HG03521 (cell line): ENCODE data around the gene CHKB.
"Not testable (repeated sequence)": the region's sequence is repeated elsewhere in the genome, so short reads cannot be mapped to it uniquely, and the experiment has no call there.

ENCODE experiments used
- ATAC-seq: cut with Tn5 transposase; IDR thresholded peaks from one replicate; pipeline ENCODE4 v1.9.1; 2021; ENCODE audit warnings: mild to moderate bottlenecking, moderate library complexity; ENCODE audit not compliant: unreplicated experiment

CHKB gene

DNA sequence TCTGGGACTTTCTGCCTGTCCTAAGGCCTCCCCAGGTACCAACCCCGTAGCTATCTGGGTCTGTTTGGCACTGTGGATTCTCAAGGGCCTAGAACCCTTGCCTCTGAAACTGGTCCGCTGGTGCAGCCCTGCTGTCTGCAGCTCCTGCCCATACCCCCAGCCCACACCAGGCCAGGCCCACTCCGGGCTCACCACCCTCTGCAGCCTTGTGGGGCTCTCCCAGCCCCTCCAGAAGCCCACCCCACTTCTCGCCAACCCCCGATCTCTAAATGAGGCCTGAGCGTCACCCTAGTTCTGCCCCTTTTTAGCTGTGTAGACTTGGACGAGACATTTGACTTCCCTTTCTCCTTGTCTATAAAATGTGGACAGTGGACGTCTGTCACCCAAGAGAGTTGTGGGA is 32.3 kb downstream of the CHKB start:
- no peak for ATAC-seq

DNA sequence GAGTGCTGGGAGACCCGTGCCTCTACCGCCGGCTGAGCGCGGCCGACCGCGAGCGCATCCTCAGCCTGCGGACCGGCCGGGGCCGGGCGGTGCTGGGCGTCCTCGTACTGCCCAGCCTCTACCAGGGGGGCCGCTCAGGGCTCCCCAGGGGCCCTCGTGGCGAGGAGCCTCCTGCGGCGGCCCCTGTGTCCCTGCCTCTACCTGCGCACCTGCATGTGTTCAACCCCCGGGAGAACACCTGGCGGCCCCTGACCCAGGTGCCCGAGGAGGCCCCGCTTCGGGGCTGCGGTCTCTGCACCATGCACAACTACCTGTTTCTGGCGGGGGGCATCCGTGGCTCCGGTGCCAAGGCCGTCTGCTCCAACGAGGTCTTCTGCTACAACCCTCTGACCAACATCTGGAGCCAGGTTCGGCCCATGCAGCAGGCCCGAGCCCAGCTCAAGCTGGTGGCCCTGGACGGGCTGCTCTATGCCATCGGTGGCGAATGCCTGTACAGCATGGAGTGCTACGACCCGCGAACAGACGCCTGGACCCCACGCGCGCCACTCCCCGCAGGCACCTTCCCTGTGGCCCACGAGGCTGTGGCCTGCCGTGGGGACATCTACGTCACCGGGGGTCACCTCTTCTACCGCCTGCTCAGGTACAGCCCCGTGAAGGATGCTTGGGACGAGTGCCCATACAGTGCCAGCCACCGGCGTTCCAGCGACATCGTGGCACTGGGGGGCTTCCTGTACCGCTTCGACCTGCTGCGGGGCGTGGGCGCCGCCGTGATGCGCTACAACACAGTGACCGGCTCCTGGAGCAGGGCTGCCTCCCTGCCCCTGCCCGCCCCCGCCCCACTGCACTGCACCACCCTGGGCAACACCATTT is 33.5 kb downstream of the CHKB start:
- ATAC-seq: no peak

DNA sequence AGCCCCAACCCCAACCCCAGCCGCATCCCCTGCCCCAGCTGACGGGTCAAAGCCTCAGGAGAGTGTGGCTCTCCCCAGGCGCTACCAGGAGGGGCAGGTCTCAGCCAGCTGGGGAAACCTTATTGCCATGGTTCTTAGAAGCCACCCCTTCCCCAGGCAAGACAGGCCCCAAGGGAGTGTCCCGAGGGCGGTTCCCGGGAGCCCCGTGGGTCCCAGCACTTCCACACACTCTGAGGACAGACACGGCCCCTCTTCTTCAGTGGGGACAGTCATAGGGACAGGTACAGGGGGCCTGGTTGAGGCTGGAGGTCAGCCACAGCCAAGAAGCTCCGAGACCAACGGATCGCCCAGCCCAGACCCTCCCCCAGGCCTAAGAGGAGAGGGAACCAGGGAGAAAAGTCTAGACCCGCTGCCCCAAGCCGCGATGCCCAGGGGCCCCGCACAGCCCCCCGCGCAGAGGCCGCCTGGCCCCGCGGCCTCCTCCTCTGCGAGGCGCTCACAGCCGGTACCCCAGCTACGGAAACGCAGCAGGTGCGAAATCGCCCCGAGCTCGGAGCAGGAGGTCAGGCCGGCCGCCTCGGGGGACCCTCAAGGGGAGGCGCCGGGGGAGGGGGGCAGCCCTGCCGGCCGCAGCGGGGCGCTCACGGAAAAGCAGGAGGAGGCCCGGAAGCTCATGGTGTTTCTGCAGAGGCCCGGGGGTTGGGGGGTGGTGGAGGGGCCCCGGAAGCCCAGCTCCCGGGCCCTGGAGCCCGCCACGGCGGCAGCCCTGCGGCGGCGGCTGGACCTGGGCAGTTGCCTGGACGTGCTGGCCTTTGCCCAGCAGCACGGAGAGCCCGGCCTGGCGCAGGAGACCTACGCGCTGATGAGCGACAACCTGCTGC is 34.4 kb downstream of the CHKB start:
- ATAC-seq: no peak

DNA sequence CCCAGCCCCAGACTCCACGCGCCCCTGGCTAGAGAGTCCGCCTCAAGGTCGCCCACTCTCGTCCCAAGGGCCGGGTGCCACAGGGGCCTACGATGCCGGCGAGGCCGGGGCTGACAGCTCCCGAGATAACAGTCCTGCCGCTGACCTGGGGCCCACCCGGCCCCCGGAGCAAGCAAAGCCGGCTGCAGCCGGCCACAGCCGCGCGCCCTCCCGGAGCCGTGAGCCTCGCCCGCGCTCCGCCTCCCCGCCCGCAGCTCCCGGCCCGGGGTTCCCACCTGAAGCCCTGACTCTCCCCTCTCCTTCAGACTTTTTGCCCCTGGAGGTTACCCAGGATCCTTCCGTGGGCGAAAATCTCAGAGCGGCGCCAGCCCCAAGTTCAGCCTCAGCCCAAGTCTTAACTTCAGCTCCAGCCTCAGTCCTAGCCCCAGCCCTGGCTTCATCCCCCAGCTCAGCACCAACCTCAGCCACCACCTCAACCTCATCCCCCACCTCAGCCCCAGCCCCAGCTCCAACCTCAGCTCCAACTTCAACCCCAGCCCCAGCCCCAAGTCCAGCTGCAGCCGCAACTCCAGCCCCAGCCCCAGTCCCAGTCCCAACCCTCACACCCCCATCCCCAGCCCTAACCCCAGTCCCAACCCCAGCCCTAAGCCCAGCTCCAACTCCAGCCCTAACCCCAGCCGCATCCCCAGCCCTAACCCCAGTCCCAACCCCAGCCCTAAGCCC is 35.2 kb downstream of the CHKB start:
- ATAC-seq: no peak

DNA sequence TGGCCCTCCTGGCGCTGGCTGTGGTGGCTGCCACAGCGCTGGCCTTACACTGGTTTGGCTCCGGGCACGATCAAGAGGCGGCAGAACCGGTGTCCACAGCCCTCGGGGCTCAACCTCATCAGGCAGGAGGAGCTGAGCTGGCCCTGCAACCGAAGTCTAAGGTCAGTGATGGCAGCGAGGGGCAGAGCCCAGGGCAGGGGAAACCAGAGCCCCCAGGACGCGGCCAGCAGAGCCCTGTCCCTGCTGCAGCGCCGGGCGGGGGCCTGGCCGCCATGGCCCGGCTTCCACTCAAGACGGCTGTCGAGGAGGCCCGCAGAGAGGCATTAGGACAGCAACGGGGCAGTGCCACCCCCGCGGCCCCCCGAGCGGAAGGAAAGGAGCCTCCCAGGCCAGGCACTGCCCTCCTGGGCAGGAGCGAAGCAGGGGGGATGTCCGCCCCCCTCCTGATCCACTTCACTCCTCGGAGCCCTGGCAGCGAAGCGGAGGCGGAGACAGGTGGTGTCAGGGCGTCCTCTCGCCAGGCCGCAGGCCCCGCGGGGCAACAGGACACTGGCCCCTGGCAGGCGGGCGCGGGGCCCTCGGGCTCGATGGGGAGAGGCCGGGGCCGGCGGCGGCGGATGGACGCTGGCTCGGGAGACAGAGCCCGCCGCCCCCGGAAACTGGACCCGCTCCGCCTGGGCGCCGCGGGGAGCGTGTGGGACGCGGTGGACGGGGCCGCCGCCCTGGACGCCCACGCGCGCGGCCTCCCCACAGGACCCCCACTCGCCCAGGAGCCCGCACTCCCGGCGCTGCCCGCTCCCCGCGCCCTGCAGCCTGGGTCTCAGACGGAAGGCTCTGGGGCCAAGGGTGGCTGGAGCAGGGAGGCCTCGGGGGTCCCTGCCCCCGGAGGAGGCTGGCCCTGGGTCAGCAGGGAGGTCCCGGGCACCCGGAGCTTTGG is 36.1 kb downstream of the CHKB start:
- ATAC-seq: no peak

DNA sequence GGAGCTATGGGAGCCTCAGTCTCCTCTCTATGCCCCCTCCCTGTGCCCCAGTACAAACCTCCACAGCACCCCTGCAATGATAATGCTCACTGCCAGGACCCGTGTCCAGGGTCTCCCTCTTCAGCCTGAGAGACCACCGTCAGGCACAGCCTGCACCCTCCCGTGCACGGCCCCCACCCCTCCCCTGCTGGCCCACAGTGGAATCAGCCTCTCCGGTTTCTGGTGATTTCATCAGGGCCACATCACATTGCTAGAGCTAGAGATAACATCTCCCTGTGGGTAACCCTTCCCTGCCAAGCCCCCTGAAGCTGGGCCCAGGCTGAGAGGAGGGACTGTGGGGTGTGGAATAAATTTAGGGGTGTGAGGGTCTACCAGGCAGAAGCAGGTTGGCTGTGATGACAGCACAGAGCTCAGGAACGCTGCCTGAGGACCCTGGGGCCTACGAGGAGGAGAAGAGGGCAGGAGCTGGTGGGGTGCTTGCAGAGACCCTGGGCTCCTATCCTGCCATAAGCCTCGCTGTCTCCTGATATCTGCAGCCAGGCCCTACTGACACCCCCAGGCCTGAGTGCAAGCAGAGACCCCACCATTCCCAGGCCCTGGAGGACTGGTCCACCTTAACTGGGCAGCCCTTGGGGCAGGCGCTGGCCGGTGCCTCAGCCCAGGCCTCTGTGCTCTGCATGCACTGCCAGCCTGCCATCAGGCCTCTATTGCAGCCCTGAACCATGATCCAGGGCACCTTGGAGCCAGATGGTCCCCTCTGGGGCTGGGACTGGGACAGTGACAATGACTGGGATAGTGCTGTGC is 36.9 kb downstream of the CHKB start, which contains the start of gene KLHDC7B:
Gene KLHDC7B, plus strand, starts transcription at position 378 of the 804 bp plus-strand sequence. Its CDS starts 345 bp downstream, at position 723.
- ATAC-seq: no peak

DNA sequence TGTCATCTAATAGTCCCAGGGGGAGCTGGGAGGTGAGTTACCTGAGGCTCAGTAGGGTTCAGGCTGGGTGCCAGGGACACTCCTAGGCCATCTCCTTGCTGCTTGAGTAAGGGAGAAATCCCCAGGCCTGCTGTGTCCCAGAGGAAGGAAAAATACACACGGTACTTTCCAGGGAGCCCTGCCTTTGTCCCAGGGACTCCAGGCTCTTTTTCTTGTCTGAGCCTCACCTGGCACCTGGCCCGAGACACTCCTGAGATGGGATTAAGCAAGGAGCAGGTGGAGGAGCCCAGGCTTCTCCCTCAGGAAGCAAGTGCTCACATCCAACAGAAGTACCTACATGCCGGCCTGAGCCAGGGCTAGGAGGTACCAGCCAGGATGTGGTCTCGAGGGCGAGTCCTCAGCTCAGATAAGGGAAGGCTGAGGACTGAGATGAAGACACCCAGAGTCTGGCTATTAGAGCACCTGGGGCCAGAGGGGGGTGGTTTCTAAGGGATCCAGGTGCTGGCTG is 37.8 kb downstream of the CHKB start:
- no peak for ATAC-seq

DNA sequence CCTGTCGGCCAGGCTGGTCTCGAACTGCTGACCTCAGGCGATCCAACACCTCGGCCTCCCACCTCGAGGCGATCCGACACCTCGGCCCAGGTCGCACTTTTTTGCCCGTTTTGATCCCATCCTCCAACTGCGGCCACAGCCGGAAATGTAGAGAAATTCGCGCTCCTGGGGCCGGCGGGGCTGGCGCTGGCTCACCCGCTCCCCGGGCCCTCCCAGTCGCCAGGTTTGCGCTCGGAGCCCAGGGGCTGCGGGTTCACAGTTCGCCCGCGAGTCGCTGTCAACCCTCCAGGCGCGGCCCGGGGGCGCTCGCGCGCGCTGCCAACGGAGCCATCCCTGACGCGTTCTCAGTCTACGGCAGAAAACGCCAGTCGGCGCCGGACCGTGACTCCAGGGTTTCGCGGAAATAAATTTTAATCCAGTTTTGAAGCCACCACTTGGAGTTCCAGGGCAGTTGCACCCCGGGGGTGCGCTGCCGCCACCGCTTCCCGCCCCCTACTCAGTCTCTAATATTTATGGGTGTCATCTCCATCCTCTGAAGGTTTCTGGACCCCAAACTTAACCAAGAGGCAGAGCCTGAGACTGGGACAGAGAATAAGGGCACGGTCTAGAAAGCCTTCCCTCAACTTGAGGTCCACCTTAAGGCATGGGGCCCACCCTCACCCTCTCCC is 38.4 kb downstream of the CHKB start:
- no peak for ATAC-seq

DNA sequence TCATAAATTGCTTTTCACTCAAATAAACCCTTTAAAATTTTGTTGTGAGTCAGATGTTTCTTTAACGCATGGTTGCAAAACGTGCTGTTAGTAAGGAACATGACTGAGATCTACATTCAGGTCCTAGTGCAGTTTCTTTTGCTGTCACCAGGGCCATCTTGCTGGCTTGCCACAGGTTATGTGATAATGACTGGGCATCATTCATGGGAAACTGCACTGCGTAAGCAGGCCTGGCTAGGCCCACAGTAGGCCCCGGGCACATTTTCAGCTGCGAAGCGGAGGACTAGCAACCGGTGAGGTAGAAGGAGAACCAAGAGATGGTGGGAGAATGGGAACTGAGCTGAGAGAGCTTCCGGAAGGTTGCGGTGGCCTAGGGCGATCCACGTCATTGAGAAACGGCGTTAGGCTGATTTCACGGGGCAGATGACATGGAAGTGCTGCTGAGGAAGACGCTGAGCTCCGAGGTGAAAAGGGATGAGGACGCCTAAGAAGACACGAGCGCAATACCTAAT is 40.2 kb downstream of the CHKB start:
- no peak for ATAC-seq

DNA sequence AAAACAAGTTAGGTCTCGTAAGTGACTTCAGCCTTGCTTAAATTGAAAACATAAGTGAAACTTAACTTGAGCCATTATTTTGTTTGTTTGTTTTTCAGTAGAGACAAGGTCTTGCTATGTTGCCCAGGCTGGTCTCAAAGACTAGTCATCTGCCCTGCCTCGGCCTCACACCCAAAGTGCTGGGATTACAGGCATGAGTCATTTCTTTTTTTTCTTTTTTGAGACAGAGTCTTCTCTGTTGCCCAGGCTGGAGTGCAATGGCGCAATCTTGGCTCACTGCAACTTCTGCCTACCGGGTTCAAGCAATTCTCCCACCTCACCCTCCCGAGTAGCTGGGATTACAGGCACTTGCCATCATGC is 41.0 kb downstream of the CHKB start:
- not testable (repeated sequence) for ATAC-seq

DNA sequence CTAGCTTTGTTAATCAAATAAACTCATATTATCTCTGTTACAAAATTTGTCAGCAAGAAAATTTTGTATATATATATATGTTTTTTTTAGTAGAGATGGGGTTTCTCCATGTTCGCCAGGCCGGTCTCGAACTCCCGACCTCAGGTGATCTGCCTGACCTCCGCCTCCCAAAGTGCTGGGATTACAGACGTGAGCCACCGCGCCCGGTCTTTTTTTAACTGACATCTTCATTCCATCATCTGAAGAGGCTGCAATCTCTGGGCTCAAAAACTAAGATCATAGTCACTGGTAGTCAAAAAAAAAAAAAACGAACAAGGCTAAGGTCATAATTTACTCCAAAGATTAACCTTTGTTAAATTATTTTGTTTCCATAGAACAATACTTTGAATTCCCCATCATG is 42.3 kb downstream of the CHKB start:
- no peak for ATAC-seq

DNA sequence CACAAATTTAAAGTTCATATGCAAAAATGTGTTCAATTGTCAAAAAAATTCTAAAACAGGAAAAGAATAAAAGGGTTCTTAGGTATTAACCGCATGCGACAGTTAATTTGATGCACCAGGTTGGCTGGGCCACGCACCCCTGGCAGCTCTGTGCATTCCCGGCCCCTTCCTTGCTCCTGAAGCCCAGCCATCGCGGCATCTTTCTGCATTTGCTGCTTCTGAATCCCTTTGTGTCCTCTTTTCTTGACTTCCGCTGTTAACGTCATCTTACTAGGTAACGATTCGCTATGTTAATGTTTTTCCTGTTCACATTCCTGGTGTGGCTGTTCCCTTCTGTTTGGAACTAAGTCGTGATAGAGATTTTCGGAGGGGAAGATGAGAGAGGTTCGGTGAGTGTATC is 44.9 kb downstream of the CHKB start:
- no peak for ATAC-seq

DNA sequence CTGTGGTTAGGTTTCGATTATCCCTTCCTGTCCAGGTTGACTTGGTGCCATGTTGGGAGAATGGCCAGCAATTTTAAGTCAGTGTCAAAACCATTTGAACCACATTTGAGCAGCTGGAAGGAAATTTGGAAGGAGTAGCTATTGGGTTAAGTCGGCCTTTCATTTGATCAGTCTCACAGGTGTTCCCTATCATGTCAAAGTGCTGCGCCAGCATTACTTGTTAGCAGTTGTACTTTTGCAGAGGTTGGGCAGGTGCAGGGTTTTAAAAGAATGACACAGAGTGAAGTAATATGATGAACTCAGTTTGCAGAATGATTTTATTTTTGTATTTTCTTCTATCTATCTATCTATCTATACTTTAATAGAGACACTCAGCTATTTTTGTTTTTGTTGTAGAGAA is 46.4 kb downstream of the CHKB start:
- ATAC-seq: no peak

DNA sequence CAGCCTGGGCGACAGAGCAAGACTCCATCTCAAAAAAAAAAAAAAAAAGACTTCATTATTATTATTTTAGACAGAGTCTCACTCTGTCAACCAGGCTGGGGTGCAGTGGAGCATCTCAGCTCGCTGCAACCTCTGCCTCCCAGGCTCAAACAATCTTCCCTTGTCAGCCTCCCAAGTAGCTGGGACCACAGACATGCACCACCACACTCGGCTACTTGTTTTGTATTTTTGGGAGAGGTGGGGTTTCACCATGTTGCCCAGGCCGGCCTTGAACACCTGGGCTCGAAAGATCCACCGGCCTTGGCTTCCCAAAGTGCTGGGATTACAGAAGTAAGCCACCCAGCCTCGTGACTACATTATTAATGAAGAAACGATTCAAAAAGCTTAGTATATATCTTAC is 47.5 kb downstream of the CHKB start:
- no peak for ATAC-seq

DNA sequence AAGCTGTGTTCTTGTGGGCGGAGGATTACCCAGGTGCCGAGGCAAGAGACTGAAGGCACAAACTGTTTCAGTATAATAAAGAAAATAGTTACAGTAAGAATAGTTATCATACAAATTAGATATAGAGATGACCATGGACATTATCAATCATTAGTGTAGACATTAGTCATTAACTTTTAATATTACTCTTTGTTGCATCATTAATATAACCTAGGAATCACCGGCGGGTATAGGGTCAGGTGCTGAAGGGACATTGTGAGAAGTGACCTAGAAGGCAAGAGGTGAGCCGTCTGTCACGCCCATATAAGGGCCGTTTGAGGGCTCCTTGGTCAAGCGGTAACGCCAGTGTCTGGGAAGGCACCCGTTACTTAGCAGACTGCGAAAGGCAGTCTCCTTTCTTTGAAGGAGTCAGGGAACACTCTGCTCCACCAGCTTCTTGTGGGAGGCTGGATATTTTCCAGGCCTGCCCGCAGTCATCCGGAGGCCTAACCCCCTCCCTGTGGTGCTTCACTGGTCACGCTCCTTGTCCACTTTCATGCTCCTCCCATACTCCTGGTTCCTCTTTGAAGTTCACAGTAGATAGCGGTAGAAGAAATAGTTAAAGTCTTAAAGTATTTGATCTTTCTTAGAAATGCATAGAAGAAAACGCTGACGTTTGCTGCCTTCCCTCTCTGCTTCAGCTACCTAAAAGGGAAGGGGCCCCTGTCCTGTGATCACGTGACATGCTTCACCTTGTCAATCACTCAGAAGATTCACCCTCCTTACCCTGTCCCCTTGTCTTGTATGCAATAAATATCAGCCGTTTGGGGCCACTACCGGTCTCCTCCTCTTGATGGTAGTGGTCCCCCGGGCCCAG is 48.6 kb downstream of the CHKB start:
- not testable (repeated sequence) for ATAC-seq

DNA sequence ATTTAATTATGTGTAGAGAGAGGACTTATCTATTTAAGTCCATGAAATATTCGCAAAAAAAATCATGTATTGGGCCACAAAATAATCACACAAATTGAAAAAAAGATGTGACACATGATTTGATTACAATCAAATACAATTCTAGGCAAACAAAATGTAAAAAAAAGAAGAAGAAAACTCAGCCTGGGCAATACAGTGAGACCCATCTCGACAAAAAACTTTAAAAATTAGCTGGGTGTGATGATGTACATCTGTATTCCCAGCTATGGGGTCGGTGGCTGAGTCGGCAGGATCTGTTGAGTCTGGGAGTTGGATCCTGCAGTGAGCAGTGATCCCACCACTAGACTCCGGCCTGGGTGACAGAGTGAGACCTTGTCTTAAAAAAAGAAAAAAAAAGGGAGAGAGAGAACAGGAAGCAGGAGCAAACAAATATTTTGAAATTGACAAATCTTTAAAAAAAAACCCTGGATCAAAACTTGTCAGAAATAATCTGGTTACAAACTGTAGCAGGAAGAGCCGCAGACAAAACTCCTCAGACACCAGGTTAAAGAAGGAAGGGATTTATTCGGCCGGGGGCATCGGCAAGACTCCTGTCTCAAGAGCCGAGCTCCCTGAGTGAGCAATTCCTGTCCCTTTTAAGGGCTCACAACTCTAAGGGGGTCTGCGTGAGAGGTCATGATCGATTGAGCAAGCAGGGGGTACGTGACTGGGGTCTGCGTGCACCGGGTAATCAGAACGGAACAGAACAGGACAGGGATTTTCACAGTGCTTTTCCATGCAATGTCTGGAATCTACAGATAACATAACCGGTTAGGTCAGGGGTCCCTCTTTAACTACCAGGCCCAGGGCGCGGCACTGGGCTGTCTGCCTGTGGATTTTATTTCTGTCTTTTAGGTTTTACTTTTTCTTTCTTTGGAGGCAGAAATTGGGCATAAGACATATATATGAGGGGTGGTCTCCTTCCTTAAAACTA is 49.5 kb downstream of the CHKB start:
- no peak for ATAC-seq
